Thymus (tissue), 11 donors: Measurements from ENCODE around the gene ILDR2. TPM values are rescaled to one million over a fixed set of nuclear protein-coding genes. Genes with fewer than 3 reads are reported as not detected.

Source experiments
- DNase-seq, 9 donors: peaks; one replicate each; pipeline ENCODE4 v3.0.0-alpha.2; 2013; ENCODE audit warnings: low spot score in 9 of 9, low read depth in 6 of 9, missing footprints in 1 of 9
- H3K27ac ChIP-seq, 2 donors: one replicate each; pipeline ENCODE4 v1.5.1; 2013; ENCODE audit warnings: control low read depth in 1 of 2, low read depth in 1 of 2, low read length in 1 of 2, mild to moderate bottlenecking in 1 of 2, moderate library complexity in 1 of 2
- H3K27me3 ChIP-seq, 2 donors: one replicate each; pipeline ENCODE4 v1.5.1; 2013; ENCODE audit warnings: low read length in 1 of 2; ENCODE audit not compliant: control insufficient read depth in 2 of 2, insufficient read depth in 1 of 2
- H3K36me3 ChIP-seq, 2 donors: one replicate each; pipeline ENCODE4 v1.5.1; 2013; ENCODE audit warnings: low read length in 1 of 2, mild to moderate bottlenecking in 1 of 2, moderate library complexity in 1 of 2; ENCODE audit not compliant: control insufficient read depth in 2 of 2, insufficient read depth in 2 of 2
- H3K4me1 ChIP-seq, 2 donors: one replicate each; pipeline ENCODE4 v1.5.1; 2013; ENCODE audit warnings: low read length in 2 of 2; ENCODE audit not compliant: control insufficient read depth in 2 of 2, insufficient read depth in 2 of 2
- H3K4me3 ChIP-seq, 2 donors: one replicate each; pipeline ENCODE4 v1.5.1; 2013; ENCODE audit warnings: low read length in 2 of 2, control low read depth in 1 of 2, mild to moderate bottlenecking in 1 of 2
- H3K9me3 ChIP-seq, 2 donors: one replicate each; pipeline ENCODE4 v1.5.1; 2013; ENCODE audit warnings: low read length in 1 of 2, mild to moderate bottlenecking in 1 of 2; ENCODE audit not compliant: control insufficient read depth in 2 of 2, insufficient read depth in 1 of 2
- WGBS: extraction: QIAGEN DNeasy Blood & Tissue Kit; methylation state at CpG from one replicate; pipeline ENCODE4 v1.1.7; 2013; 5-methylcytosine and 5-hydroxymethylcytosine counted together
- polyA plus RNA-seq: library from polyadenylated mRNA; stranded (reverse); fragments of 200-250 nt; gene quantifications from one replicate; pipeline ENCODE4 v1.2.3, GENCODE V29; 2013
- total RNA-seq: library from RNA; stranded (reverse); fragments of 120-200 nt; gene quantifications from one replicate; pipeline ENCODE4 v1.2.4, GENCODE V29; 2013
- donor health status: healthy.

ILDR2 gene
- total and polyA plus RNA-seq, 2 donors: 0.46 to 0.90 TPM

DNA sequence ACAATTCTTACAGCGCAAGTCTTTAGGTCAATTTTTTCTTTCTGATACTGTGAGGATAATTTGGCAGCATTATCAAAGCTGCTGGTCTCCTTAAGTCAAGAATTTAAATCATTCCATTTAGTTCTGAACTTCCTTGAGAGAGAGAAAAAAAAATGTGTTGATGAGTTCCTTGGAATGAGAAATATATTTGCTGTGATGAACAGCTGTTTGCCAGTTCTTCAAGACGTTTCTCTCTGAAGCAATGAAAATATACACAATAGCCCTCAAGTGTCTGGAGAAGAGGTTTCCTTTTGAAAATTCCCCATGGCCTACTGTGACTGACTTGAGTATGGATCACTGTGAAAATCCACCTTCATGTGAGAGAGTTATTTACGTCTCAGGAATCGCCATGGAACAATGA lies 68.3 kb downstream of the ILDR2 start:
- Histone ChIP-seq H3K9me3 (no peaks in the 10 kb centered on the region), H3K4me1 (no peaks in the 10 kb centered on the region), H3K27me3 (no peaks in the 10 kb centered on the region), H3K27ac (no peak overlapping the region), H3K4me3 (no peak overlapping the region), H3K36me3 (no peaks in the 10 kb centered on the region)
- no peak for DNase-seq
- 96% methylated on average over 4 of the region's 4 CpGs for WGBS

DNA sequence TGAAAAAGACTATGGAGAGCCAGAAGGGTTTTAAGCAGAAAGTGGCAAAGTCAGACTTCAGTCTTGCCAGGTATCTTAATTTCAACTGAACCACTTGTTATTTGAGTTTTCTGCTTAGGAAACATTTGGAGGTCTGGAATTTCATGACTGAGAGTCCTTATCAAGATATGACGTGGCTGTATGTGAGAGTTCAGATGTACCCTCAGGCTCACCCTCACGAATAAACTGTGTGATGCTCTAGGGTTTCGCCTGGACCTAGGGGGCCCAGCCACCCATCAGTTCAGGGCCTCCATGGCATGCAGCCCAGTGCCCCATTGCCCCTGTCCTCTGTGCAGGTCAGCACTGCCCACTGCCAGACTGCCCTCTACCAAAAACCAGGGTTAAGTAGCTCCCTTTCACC lies 68.7 kb downstream of the ILDR2 start:
- 100% methylated on average over 3 of the region's 3 CpGs for WGBS

DNA sequence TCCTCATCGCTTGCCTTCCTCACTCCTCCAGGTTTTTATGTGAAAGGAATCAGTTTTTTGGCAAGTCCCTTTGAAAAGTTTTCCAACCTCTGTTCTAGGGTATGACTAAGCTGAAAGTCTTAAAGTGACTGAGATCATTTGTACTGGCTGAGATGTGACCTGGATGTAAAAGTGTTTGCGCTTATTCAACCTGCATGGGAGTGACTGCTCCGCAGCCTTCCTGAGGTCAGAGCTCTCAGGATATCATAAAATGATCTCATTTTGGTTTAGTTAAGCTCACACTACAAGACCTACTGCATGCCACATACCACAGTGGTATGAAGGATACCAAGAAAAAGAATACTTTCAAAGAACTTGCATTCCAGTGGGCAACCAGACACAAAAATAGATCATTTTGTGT lies 69.4 kb downstream of the ILDR2 start:
- H3K27me3 ChIP-seq: no peaks in the 10 kb centered on the region
- WGBS: 95% methylated on average over 3 of the region's 3 CpGs

More for the DNA sequence above, 68.7 kb downstream of the ILDR2 start:
- Histone ChIP-seq H3K27ac (no peak overlapping the region), H3K4me1 (no peaks in the 10 kb centered on the region), H3K36me3 (no peaks in the 10 kb centered on the region), H3K27me3 (no peaks in the 10 kb centered on the region), H3K4me3 (no peak overlapping the region), H3K9me3 (no peaks in the 10 kb centered on the region)
- DNase-seq: no peak

DNA sequence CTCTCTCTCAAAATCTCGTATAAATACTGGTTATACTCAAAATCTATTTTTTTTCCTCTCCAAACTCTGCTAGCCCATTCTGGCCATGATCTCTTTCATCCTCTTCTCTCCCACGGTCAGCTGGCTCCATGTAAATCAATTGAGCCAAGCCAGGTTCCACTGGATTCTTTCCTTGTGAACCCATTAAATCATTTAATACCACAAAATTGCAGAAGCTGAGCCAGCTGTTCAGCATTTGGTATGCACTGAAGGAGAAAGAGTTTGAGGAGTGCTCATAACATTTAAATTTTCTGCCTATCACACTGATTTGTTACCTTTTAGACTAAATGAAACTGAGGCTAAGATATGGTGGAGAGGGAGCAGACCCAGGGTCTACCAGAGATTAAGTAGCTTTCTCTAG lies 70.2 kb downstream of the ILDR2 start:
- no peaks in the 10 kb centered on the region for H3K4me1 ChIP-seq
- no peak for DNase-seq
- WGBS: 96% methylated on average over 2 of the region's 2 CpGs

More for the DNA sequence above, 69.4 kb downstream of the ILDR2 start:
- H3K36me3 ChIP-seq: no peaks in the 10 kb centered on the region
- no peak overlapping the region for H3K27ac ChIP-seq
- DNase-seq: no peak
- no peaks in the 10 kb centered on the region for H3K4me1 ChIP-seq
- no peaks in the 10 kb centered on the region for H3K9me3 ChIP-seq
- H3K4me3 ChIP-seq: no peak overlapping the region

DNA sequence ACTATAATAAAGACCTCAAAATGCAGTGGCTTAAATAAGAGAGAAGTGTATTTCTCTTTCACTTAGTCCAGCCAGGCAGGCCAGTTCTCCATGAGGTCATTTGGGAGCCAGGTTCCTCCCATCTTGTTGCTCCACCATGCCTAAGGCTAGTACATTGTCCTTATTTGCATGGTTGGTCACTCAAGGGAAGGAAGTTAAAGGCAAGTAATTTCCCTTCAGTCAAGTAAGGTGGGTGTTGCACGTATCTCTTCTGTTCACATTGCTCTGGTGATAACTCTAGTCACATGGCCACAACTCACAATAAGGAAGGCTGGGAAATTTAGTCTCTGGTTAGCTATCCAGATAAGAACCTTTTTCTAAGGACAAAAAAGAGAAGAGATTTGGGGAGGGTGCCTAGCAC lies 72.1 kb downstream of the ILDR2 start:
- Histone ChIP-seq H3K4me1 (no peaks in the 10 kb centered on the region), H3K27me3 (no peaks in the 10 kb centered on the region), H3K27ac (no peak overlapping the region), H3K4me3 (no peak overlapping the region), H3K9me3 (no peaks in the 10 kb centered on the region), H3K36me3 (no peaks in the 10 kb centered on the region)
- DNase-seq: no peak
- WGBS: 94% methylated on average over 1 of the region's 1 CpG

More for the DNA sequence above, 70.2 kb downstream of the ILDR2 start:
- no peaks in the 10 kb centered on the region for H3K27me3 ChIP-seq
- H3K27ac ChIP-seq: no peak overlapping the region
- H3K36me3 ChIP-seq: no peaks in the 10 kb centered on the region
- H3K4me3 ChIP-seq: no peak overlapping the region
- H3K9me3 ChIP-seq: no peaks in the 10 kb centered on the region

DNA sequence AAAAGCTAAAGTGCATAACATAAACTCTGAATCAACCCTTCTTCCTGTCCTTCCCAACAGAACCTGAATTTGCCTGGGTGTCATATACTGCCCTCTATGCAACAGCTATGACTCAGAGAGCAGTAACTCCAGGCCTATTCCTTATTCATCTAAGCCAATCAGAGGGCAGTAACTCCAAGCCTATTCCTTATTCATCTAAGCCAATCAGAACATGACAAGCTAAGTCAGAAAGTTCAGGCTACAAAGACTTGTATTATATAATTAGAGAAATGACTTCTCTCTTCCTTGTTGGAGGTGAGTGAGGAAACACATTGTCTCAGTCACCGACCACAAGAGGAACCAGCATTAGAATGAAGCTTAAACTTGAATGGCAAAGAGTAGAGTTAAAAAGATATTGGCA lies 73.1 kb downstream of the ILDR2 start:
- 17% methylated on average over 1 of the region's 1 CpG for WGBS
- no peaks in the 10 kb centered on the region for H3K27me3 ChIP-seq
- H3K9me3 ChIP-seq: no peaks in the 10 kb centered on the region
- H3K36me3 ChIP-seq: no peaks in the 10 kb centered on the region
- H3K4me3 ChIP-seq: no peak overlapping the region
- DNase-seq: no peak
- H3K4me1 ChIP-seq: no peaks in the 10 kb centered on the region
- H3K27ac ChIP-seq: no peak overlapping the region

DNA sequence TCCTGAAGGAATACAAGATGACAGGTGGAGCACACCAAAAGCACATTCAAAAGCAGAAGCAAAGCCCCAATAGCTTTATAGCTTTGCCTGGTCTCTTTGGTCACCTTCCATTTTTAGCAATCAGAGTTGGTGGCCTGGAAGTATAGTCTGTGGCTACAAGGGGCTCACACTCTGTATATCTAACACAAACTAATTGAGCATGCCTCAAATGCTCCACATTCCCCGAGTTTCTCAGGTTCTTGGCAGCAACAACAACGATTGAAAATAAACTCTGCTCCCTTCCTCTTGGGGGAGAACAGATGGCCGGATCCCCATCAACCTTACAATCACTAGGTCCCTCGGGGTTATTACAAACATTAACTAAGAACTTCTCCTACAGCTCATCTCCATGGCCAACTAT lies 74.4 kb downstream of the ILDR2 start:
- H3K36me3 ChIP-seq: no peaks in the 10 kb centered on the region
- DNase-seq: no peak
- H3K27me3 ChIP-seq: no peaks in the 10 kb centered on the region
- 80% methylated on average over 4 of the region's 4 CpGs for WGBS
- no peak overlapping the region for H3K27ac ChIP-seq
- H3K9me3 ChIP-seq: no peaks in the 10 kb centered on the region
- no peaks in the 10 kb centered on the region for H3K4me1 ChIP-seq
- H3K4me3 ChIP-seq: no peak overlapping the region

DNA sequence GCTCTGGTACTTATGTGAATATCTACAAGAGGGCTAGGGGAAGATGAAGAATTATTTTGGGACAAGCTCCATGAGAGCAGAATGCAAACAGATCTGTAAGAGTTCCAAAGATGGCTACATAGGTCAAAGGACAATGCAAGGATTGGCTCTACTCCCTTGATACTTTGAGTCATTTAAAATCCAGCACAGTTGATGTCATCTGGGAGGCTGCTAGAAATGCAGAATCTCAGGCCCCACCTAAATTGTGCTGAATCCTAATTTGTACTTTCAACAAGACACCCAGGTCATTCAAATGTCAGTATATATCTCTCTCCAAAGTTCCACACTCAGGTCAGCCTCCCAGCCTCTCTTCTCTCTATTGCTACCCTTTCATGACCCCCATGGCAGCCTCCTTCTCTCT lies 75.6 kb downstream of the ILDR2 start:
- no peaks in the 10 kb centered on the region for H3K27me3 ChIP-seq
- DNase-seq: no peak
- no peaks in the 10 kb centered on the region for H3K36me3 ChIP-seq
- H3K9me3 ChIP-seq: no peaks in the 10 kb centered on the region
- no peaks in the 10 kb centered on the region for H3K4me1 ChIP-seq
- no peak overlapping the region for H3K27ac ChIP-seq
- no peak overlapping the region for H3K4me3 ChIP-seq

DNA sequence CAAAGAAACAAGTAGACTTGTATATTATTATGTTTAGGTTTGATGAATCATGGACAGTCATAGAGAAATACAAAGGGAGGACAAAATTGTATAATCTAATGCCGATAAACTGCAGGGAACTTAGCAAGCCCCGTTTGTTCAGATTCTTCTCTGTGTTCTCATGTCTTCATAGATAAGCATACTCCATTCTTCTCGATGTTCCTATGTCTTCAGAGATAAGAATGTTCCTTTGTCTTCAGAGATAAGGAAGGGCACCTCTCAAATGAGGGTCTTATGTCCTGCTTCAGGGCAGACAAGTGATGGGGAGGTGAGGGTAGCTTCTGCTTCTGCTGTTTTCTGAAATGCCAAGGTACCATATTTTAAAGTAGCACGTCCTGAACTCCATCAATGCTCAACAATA lies 79.6 kb downstream of the ILDR2 start:
- Histone ChIP-seq H3K27me3 (no peaks in the 10 kb centered on the region), H3K9me3 (no peaks in the 10 kb centered on the region), H3K36me3 (no peaks in the 10 kb centered on the region), H3K4me3 (no peak overlapping the region), H3K27ac (no peak overlapping the region), H3K4me1 (no peaks in the 10 kb centered on the region)
- no peak for DNase-seq
- WGBS: 95% methylated on average over 4 of the region's 4 CpGs

DNA sequence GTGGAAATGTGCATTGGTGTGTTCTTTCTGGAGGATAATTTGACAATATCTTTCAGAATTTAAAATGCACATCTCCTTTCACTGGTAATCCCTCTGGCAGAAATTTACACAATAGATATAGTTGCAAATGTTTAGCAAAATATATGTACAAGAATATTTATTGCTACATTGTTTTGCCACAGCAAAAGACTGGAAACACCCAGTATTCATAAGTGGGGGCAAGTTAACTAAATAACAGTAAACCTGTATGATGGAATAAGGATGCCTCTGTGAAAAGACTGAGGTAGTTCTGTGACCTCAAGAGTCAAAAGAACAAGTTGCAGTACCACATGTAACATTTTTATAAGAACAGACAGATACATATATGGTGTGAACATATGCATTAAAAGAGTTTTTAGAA lies 85.6 kb downstream of the ILDR2 start:
- Histone ChIP-seq H3K27ac (no peak overlapping the region), H3K27me3 (peaks cover 0 to under 1% of the 10 kb centered on the region in 2 donors), H3K4me1 (peaks cover 0 to 2% of the 10 kb centered on the region in 2 donors), H3K36me3 (no peaks in the 10 kb centered on the region), H3K4me3 (no peak overlapping the region), H3K9me3 (no peaks in the 10 kb centered on the region)
- DNase-seq: no peak
